Esophagus muscularis mucosa (tissue), 4 donors: ENCODE data around the gene ASB15. TPM values are rescaled to one million over a fixed set of nuclear protein-coding genes. Genes with fewer than 3 reads are reported as not detected.

ENCODE experiments used
- DNase-seq: peaks from one replicate; pipeline ENCODE4 v3.0.0-alpha.2; 2017; ENCODE audit errors: extremely low spot score
- H3K27ac ChIP-seq, 4 donors: fragments of 200-600 bp; sonication (generic); replicated peaks in 1 of 4; 1 replicate in 3 of 4; 2 replicates in 1 of 4; pipeline ENCODE4 v1.5.1; 2016 to 2019; ENCODE audit warnings: mild to moderate bottlenecking in 1 of 4
- H3K27me3 ChIP-seq, 4 donors: fragments of 200-600 bp; sonication (generic); one replicate each; pipeline versions ENCODE4 v1.5.1 to v1.6.0; 2016 to 2019
- H3K36me3 ChIP-seq, 4 donors: fragments of 200-600 bp; sonication (generic); one replicate each; pipeline ENCODE4 v1.5.1; 2016 to 2019
- H3K4me1 ChIP-seq, 4 donors: fragments of 200-600 bp; sonication (generic); one replicate each; pipeline ENCODE4 v1.5.1; 2016 to 2019
- H3K4me3 ChIP-seq, 4 donors: fragments of 200-600 bp; sonication (generic); 1 replicate in 2 of 4; 2 replicates in 2 of 4; pipeline ENCODE4 v1.5.1; 2016 to 2019; ENCODE audit warnings: mild to moderate bottlenecking in 4 of 4, moderate library complexity in 1 of 4
- H3K9me3 ChIP-seq, 4 donors: fragments of 200-600 bp; sonication (generic); 1 replicate in 3 of 4; 2 replicates in 1 of 4; pipeline ENCODE4 v1.5.1; 2016 to 2019
- EP300 ChIP-seq: sonication (generic); formaldehyde crosslinking; IDR thresholded peaks from one replicate; pipeline ENCODE4 v1.6.1; 2017; ENCODE audit warnings: antibody characterized with exemption
- POLR2A ChIP-seq: fragments of 450-650 bp; IDR thresholded peaks from one replicate; pipeline ENCODE4 v1.6.1; 2017; ENCODE audit warnings: antibody characterized with exemption, moderate library complexity, mild to moderate bottlenecking, low read depth
- POLR2AphosphoS5 ChIP-seq, 2 donors: sonication (generic); formaldehyde crosslinking; IDR thresholded peaks; one replicate each; pipeline ENCODE4 v1.6.1; 2017; ENCODE audit warnings: antibody characterized with exemption in 2 of 2
- WGBS: methylation state at CpG from one replicate; pipeline ENCODE4 v1.1.5; 2018; 5-methylcytosine and 5-hydroxymethylcytosine counted together
- intact Hi-C: fragments of 100-400 bp; cut with DNase I; formaldehyde crosslinking; loops from one replicate; pipeline ENCODE4 v1.15.1; 2023
- total RNA-seq, 4 donors: library from RNA; depleted of rRNA; stranded (reverse); fragments of >200 nt; gene quantifications; one replicate each; pipeline versions ENCODE4 v1.1.0 to v1.2.1, GENCODE V29; 2016
- TF ChIP-seq, protein P1 (sequence below), 3 experiments: fragments of 200-600 bp in 2 of 3; fragments of 450-650 bp in 1 of 3; sonication (generic) in 2 of 3; IDR thresholded peaks; one replicate each; pipeline ENCODE4 v1.5.1; 2017 to 2019; ENCODE audit warnings: antibody characterized with exemption in 3 of 3, mild to moderate bottlenecking in 2 of 3, moderate library complexity in 1 of 3

The ASB15 gene
- total RNA-seq, 4 donors from 2014 or later, result not detected

DNA sequence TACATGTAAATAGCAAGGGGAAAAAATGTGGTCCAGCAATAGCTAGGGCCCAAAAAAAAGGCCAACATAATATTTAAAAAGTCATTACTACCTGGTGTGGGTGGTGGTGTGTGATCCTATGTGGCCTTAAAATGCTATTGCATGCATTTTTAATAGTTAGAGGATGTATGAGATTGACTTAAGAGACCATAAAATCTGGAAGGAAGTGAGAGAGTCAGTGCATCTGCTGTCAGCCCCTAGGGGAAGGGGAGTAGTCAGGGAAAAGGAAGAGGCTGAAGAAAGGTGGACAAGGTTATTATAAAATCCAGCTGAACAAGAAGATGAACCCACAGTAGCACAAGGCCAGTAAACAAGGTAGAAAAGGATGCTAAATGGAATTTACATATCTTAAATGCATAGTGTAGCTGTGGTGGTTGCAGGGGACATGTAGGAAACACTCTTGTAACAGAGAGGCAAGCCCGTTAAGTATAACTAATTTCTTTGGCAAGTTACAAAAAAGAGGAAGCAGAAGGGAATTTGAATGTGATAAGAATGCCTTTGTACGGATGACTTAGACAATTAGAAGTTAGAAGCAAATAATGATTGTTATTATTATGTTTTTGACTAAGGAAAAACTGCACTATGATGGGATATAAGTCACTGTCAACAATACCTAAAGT is 32.1 kb upstream of the ASB15 start:
- WGBS, result 44% methylated on average over 2 of the region's 2 CpGs
- Histone ChIP-seq H3K36me3 (no peaks in the 10 kb centered on the region), H3K27ac (no peak overlapping the region), H3K4me3 (no peak overlapping the region), H3K9me3 (no peaks in the 10 kb centered on the region), H3K27me3 (no peaks in the 10 kb centered on the region), H3K4me1 (no peaks in the 10 kb centered on the region)
- TF ChIP-seq POLR2A, result no peak
- TF ChIP-seq, protein P1, sequence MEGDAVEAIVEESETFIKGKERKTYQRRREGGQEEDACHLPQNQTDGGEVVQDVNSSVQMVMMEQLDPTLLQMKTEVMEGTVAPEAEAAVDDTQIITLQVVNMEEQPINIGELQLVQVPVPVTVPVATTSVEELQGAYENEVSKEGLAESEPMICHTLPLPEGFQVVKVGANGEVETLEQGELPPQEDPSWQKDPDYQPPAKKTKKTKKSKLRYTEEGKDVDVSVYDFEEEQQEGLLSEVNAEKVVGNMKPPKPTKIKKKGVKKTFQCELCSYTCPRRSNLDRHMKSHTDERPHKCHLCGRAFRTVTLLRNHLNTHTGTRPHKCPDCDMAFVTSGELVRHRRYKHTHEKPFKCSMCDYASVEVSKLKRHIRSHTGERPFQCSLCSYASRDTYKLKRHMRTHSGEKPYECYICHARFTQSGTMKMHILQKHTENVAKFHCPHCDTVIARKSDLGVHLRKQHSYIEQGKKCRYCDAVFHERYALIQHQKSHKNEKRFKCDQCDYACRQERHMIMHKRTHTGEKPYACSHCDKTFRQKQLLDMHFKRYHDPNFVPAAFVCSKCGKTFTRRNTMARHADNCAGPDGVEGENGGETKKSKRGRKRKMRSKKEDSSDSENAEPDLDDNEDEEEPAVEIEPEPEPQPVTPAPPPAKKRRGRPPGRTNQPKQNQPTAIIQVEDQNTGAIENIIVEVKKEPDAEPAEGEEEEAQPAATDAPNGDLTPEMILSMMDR (IDR thresholded peaks at IDR 0.05), result no peak
- TF ChIP-seq POLR2AphosphoS5 (IDR thresholded peaks at IDR 0.05), result no peak
- TF ChIP-seq EP300, result no peak
- no peak for DNase-seq
- intact Hi-C loops, result no loop called here

DNA sequence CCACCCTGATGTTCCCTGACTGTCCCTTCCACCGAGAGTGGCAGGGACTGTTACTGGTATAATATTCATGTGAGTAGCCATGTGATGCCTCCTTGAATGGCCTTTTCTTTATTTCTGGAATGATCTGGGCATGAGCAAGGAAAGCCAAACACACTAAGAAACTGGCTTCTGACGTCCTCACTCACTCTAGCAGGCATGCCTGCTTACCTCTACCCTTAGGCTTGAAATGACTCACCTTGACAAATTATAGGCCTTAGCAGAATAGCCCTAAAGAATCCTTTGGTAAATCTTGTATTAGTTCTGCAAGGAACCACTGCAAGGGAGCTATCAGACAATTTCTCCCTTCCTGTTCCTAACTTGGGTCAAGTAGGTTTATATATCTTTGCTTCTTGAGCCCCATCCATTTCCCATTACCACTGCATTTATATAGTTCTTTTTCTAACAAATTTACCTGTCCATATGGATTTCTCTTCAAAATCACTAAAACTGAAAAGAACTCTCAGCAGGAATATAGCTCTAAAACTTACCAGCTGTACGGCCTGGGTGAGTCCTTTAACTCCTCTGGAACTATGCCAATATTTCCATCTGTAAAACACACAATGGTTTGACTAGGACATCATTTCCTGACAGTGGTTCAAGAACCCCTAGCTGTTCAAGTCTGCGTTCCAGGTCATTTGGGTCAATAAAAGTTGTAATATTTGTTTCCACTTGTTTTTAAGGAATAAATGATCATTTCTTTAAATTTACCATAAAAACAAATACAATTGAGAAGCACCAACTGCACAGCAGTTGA is 31.0 kb upstream of the ASB15 start:
- WGBS, result 77% methylated on average over 4 of the region's 4 CpGs
- no peaks in the 10 kb centered on the region for H3K36me3 ChIP-seq
- TF ChIP-seq POLR2AphosphoS5 (IDR thresholded peaks at IDR 0.05) (no peak), EP300 (no peak), POLR2A (no peak)
- TF ChIP-seq, protein P1 (IDR thresholded peaks at IDR 0.05), result no peak
- intact Hi-C loops, result no loop called here
- H3K27me3 ChIP-seq, result no peaks in the 10 kb centered on the region
- no peaks in the 10 kb centered on the region for H3K9me3 ChIP-seq
- no peaks in the 10 kb centered on the region for H3K4me1 ChIP-seq
- H3K27ac ChIP-seq, result no peak overlapping the region
- no peak for DNase-seq
- H3K4me3 ChIP-seq, result no peak overlapping the region

DNA sequence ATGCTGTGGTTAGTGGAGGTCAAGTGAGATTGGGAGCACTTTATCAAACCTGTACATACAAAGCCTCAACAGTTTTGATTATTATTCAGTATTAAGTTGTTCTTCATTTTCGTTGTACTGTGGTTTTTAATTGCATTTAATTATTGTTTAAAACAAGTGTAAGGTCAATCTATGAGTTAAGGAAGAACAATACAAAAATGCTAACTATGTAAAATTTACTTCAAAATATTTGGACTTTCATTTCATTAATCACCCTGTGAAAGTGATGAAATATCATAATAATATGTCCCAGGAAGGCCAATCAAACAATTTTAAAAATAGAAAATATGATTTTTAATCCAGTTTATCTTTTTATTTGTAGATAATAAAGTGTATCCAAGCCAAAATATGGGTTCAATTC is 30.4 kb upstream of the ASB15 start:
- 67% methylated on average over 1 of the region's 1 CpG for WGBS
- DNase-seq, result no peak
- intact Hi-C loops, result no loop called here

DNA sequence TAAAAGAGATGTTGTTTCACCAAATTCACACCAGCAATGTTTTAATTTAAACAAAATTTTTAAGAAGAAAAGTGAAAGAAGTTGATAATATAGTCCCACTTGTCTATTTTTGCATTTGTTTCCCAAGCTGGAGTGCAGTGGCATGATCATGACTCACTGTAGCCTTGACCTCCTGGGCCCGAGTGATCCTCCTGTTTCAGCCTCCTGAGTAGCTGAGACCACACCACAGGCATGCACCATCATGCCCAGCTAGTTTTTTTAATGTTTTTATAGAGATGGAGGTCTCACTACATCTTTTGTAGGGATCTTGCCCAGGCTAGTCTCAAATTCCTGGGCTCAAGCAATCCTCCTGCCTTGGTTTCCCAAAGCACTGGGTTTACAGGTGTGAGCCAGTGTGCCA is 29.9 kb upstream of the ASB15 start:
- Histone ChIP-seq H3K4me1 (no peaks in the 10 kb centered on the region), H3K27ac (no peak overlapping the region), H3K27me3 (no peaks in the 10 kb centered on the region), H3K4me3 (no peak overlapping the region), H3K36me3 (no peaks in the 10 kb centered on the region), H3K9me3 (no peaks in the 10 kb centered on the region)
- DNase-seq, result no peak
- TF ChIP-seq EP300, result no peak
- TF ChIP-seq, protein P1 (IDR thresholded peaks at IDR 0.05), result no peak
- TF ChIP-seq POLR2AphosphoS5 (IDR thresholded peaks at IDR 0.05), result no peak
- TF ChIP-seq POLR2A, result no peak
- WGBS, result 94% methylated on average over 1 of the region's 1 CpG
- intact Hi-C loops, result no loop called here

More for the DNA sequence above, 30.4 kb upstream of the ASB15 start:
- Histone ChIP-seq H3K4me1 (no peaks in the 10 kb centered on the region), H3K9me3 (no peaks in the 10 kb centered on the region), H3K27ac (no peak overlapping the region), H3K27me3 (no peaks in the 10 kb centered on the region), H3K4me3 (no peak overlapping the region), H3K36me3 (no peaks in the 10 kb centered on the region)
- TF ChIP-seq, protein P1 (IDR thresholded peaks at IDR 0.05), result no peak
- no peak for TF ChIP-seq POLR2AphosphoS5 (IDR thresholded peaks at IDR 0.05)
- no peak for TF ChIP-seq EP300
- no peak for TF ChIP-seq POLR2A
